Liver (tissue), 3 donors: ENCODE data around the gene PCDH10.

ENCODE experiments used
- FOXA1 ChIP-seq: IDR thresholded peaks from 2 replicates; pipeline ENCODE4 v1.6.1; 2016; ENCODE audit warnings: antibody characterized with exemption
- TAF1 ChIP-seq: conservative IDR thresholded peaks from 2 replicates; pipeline ENCODE4 v1.6.1; 2016; ENCODE audit warnings: antibody characterized with exemption, mild to moderate bottlenecking
- TF ChIP-seq, protein P1 (sequence below): fragments of 150-350 bp; IDR thresholded peaks from 2 replicates; pipeline ENCODE4 v1.5.1; 2017; ENCODE audit warnings: improper control_type of control experiment, low read depth, low read length; ENCODE audit not compliant: missing input control
- donor health status: healthy.
- donor health status: healthy.

DNA sequence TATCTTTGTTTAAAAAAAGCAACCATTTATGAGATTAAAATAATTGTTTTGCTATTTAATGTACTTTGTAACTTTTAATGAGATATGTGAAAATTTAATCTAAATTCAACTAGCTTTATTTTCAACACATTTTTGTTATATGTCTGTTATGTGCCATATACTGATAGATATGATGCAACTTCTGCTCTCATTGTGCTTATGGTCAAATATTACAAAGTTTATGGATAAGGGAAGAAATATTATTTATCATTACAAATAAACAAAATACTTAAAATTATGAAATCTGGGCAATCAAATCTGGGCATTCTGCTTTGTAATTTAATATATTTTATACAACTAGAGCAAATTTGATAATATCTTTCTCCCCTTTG lies 40.0 kb downstream of the PCDH10 start:
- TF ChIP-seq FOXA1: no peak
- TF ChIP-seq, protein P1, sequence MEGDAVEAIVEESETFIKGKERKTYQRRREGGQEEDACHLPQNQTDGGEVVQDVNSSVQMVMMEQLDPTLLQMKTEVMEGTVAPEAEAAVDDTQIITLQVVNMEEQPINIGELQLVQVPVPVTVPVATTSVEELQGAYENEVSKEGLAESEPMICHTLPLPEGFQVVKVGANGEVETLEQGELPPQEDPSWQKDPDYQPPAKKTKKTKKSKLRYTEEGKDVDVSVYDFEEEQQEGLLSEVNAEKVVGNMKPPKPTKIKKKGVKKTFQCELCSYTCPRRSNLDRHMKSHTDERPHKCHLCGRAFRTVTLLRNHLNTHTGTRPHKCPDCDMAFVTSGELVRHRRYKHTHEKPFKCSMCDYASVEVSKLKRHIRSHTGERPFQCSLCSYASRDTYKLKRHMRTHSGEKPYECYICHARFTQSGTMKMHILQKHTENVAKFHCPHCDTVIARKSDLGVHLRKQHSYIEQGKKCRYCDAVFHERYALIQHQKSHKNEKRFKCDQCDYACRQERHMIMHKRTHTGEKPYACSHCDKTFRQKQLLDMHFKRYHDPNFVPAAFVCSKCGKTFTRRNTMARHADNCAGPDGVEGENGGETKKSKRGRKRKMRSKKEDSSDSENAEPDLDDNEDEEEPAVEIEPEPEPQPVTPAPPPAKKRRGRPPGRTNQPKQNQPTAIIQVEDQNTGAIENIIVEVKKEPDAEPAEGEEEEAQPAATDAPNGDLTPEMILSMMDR: no peak
- TF ChIP-seq TAF1: no peak
